Panc1 (cell line): ENCODE data around the gene DLGAP1. TPM values are rescaled to one million over a fixed set of nuclear protein-coding genes. Genes with fewer than 3 reads are reported as not detected.

Source experiments
- ATAC-seq: fragments of 200-7000 bp; cut with Tn5 transposase; 2 replicates; pipeline ENCODE4 v1.9.1; 2020; ENCODE audit warnings: mild to moderate bottlenecking, moderate library complexity
- BruUV-seq: library from RNA; stranded (reverse); fragments of 400-500 nt; replicated peaks from 2 replicates; lab custom pipeline; 2021; lab: Mats Ljungman, UMichigan
- CTCF ChIA-PET: fragments of 300-600 bp; sonication (Branson Sonifier 250); formaldehyde crosslinking; loops from one replicate; lab custom pipeline; 2022; ENCODE audit warnings: antibody characterized with exemption; lab: Charles Lee
- POLR2A ChIA-PET: fragments of 300-600 bp; sonication (Branson Sonifier 250); formaldehyde crosslinking; loops from one replicate; lab custom pipeline; 2022; ENCODE audit warnings: antibody characterized with exemption; lab: Charles Lee
- DNase-seq: peaks from one replicate; pipeline ENCODE4 v3.0.0-alpha.2; 2010; ENCODE audit warnings: low read depth, low spot score
- H3K27ac ChIP-seq: 2 replicates; pipeline ENCODE4 v1.5.1; 2011; ENCODE audit warnings: mild to moderate bottlenecking, low read length, inconsistent platforms
- H3K27me3 ChIP-seq: fragments of 200-500 bp; sonication (Bioruptor generic); 2 replicates; pipeline ENCODE4 v1.6.0; 2014; ENCODE audit warnings: low read length, inconsistent platforms; ENCODE audit not compliant: control insufficient read depth, insufficient read depth
- H3K36me3 ChIP-seq: fragments of 200-500 bp; sonication (Bioruptor generic); 2 replicates; pipeline ENCODE4 v1.5.1; 2014; ENCODE audit warnings: inconsistent platforms, mild to moderate bottlenecking, low read length, moderate library complexity; ENCODE audit not compliant: control insufficient read depth, insufficient read depth
- H3K4me1 ChIP-seq: 2 replicates; pipeline ENCODE4 v1.5.1; 2011; ENCODE audit warnings: inconsistent platforms, mild to moderate bottlenecking, low read length, moderate library complexity; ENCODE audit not compliant: control insufficient read depth, insufficient read depth
- H3K4me3 ChIP-seq, 2 experiments: 2 replicates each; pipeline ENCODE4 v1.5.1; 2011 to 2012; ENCODE audit warnings: low read depth in 2 of 2, low read length in 2 of 2, mild to moderate bottlenecking in 2 of 2, inconsistent platforms in 1 of 2, moderate library complexity in 1 of 2
- H3K9me3 ChIP-seq: fragments of 200-500 bp; sonication (Bioruptor generic); 2 replicates; pipeline ENCODE4 v1.5.1; 2014; ENCODE audit warnings: low read depth, mild to moderate bottlenecking, inconsistent platforms, low read length, moderate library complexity; ENCODE audit not compliant: control insufficient read depth, insufficient read depth
- CTCF ChIP-seq: fragments of 450-650 bp; IDR thresholded peaks from 2 replicates; pipeline ENCODE4 v1.5.1; 2017; ENCODE audit warnings: mild to moderate bottlenecking
- POLR2AphosphoS5 ChIP-seq: IDR thresholded peaks from 2 replicates; pipeline ENCODE4 v1.6.1; 2012; ENCODE audit warnings: mild to moderate bottlenecking, low read depth, low read length, moderate library complexity
- REST ChIP-seq, 2 experiments: IDR thresholded peaks; 2 replicates each; pipeline ENCODE4 v1.6.1; 2011 to 2012; ENCODE audit warnings: low read depth in 2 of 2, control low read depth in 1 of 2, low read length in 1 of 2, mild to moderate bottlenecking in 1 of 2, moderate library complexity in 1 of 2; ENCODE audit not compliant: insufficient read depth in 1 of 2
- SIN3A ChIP-seq: IDR thresholded peaks from 2 replicates; pipeline ENCODE4 v1.6.1; 2012; ENCODE audit warnings: low read depth, mild to moderate bottlenecking, low read length, moderate library complexity, borderline replicate concordance; ENCODE audit not compliant: insufficient read depth
- TCF7L2 ChIP-seq: IDR thresholded peaks from 2 replicates; pipeline ENCODE4 v1.6.1; 2011; ENCODE audit warnings: mild to moderate bottlenecking, low read depth, low read length, inconsistent platforms
- in situ Hi-C: cut with HindIII; loops from 2 replicates; pipeline ENCODE4 v1.10.0; 2016; ENCODE audit warnings: low sequenced_read_pairs, low pct_unique_long_range_greater_than_20kb
- intact Hi-C: fragments of 100-400 bp; cut with micrococcal nuclease; formaldehyde crosslinking; loops from one replicate; pipeline ENCODE4 v1.10.0; 2022; ENCODE audit not compliant: unreplicated experiment
- total RNA-seq: library from RNA; stranded (reverse); gene quantifications from one replicate; pipeline ENCODE4 v1.2.1, GENCODE V29; 2021; ENCODE audit not compliant: unreplicated experiment

The DLGAP1 gene
- total RNA-seq, 1 experiment from 2014 or later = 1.8 TPM

- DNase-seq (no peak), ATAC-seq (no peak)
- H3K4me3 ChIP-seq = no peak overlapping the region
- TF ChIP-seq CTCF (no peak), TCF7L2 (no peak), POLR2AphosphoS5 (no peak), SIN3A (no peak)
- 0 out of 2 replicates have a peak, but pooled peaks cover 3% of the 10 kb centered on the region for H3K4me1 ChIP-seq
- in situ Hi-C loops (no loop called here), intact Hi-C loops (no loop called here)
- ChIA-PET CTCF (no interaction called here), POLR2A (no interaction called here)
- no peaks in the 10 kb centered on the region for H3K27me3 ChIP-seq
- no TSS peak for BruUV-seq
- no peak overlapping the region for H3K27ac ChIP-seq
- no peaks in the 10 kb centered on the region for H3K36me3 ChIP-seq
- H3K9me3 ChIP-seq = no peaks in the 10 kb centered on the region
These were observed 629.1 kb downstream of the DLGAP1 start for GRCh38 chr18:3826021-3826420.

- Histone ChIP-seq H3K27me3 (no peaks in the 10 kb centered on the region), H3K36me3 (no peaks in the 10 kb centered on the region), H3K9me3 (no peaks in the 10 kb centered on the region), H3K4me1 (0 out of 2 replicates have a peak, but pooled peaks cover 3% of the 10 kb centered on the region), H3K27ac (no peak overlapping the region), H3K4me3 (no peak overlapping the region)
- in situ Hi-C loops (no loop called here), intact Hi-C loops (no loop called here)
- DNase-seq (no peak), ATAC-seq (no peak)
- TF ChIP-seq TCF7L2 (no peak), REST (IDR thresholded peaks at IDR 0.05; ENCODE audit: insufficient read depth in 1 of 2, low read depth in 2 of 2, low read length in 1 of 2) (no peak), POLR2AphosphoS5 (no peak), SIN3A (no peak), CTCF (no peak)
- ChIA-PET CTCF (no interaction called here), POLR2A (no interaction called here)
- no TSS peak for BruUV-seq
These were observed 631.0 kb downstream of the DLGAP1 start for GRCh38 chr18:3824101-3824500.
